Upper lobe of right lung (tissue), 1 donor: ENCODE results near the gene PADI3. TPM values are rescaled to one million over a fixed set of nuclear protein-coding genes. Genes with fewer than 3 reads are reported as not detected.

Experiments used
- ATAC-seq: fragments of 200-7000 bp; cut with Tn5 transposase; one replicate; pipeline ENCODE4 v1.9.1; 2020; ENCODE audit warnings: mild to moderate bottlenecking, moderate library complexity
- DNase-seq: peaks from one replicate; pipeline ENCODE4 v3.0.0-alpha.2; 2020
- H3K27ac ChIP-seq: fragments of 200-600 bp; one replicate; pipeline ENCODE4 v1.8.0; 2022
- H3K27me3 ChIP-seq: fragments of 200-600 bp; one replicate; pipeline ENCODE4 v1.8.0; 2022; ENCODE audit warnings: mild to moderate bottlenecking
- H3K36me3 ChIP-seq: fragments of 200-600 bp; one replicate; pipeline ENCODE4 v1.8.0; 2022
- H3K4me1 ChIP-seq: fragments of 200-600 bp; one replicate; pipeline ENCODE4 v1.8.0; 2022
- H3K4me3 ChIP-seq: fragments of 200-600 bp; one replicate; pipeline ENCODE4 v1.8.0; 2022; ENCODE audit warnings: mild to moderate bottlenecking
- H3K9me3 ChIP-seq: fragments of 200-600 bp; one replicate; pipeline ENCODE4 v1.8.0; 2022
- CTCF ChIP-seq: fragments of 200-600 bp; IDR thresholded peaks from one replicate; pipeline ENCODE4 v1.8.0; 2022; ENCODE audit warnings: antibody characterized with exemption
- intact Hi-C: fragments of 100-400 bp; cut with DNase I; formaldehyde crosslinking; loops from one replicate; pipeline ENCODE4 v1.11.0; 2022
- total RNA-seq: library from RNA; stranded (reverse); fragmentation: NEBNext Ultra II Directional; extraction: Animal tissue kit (Norgen Biotek cat#: 25700); gene quantifications from one replicate; pipeline ENCODE4 v1.2.1, GENCODE V29; 2021
- donor health status: DM: no; HTN: yes; CAD: no; lungs with severe emphysema.

Gene PADI3
- total RNA-seq, 1 donor from 2014 or later, result not detected

GRCh38 chr1:17301767-17302166 lies 52.9 kb downstream of the PADI3 start:
- Histone ChIP-seq H3K27ac (no peak overlapping the region), H3K9me3 (no peaks in the 10 kb centered on the region), H3K4me1 (no peaks in the 10 kb centered on the region), H3K36me3 (no peaks in the 10 kb centered on the region), H3K27me3 (no peaks in the 10 kb centered on the region), H3K4me3 (no peak overlapping the region)
- intact Hi-C loops, result no loop called here
- ATAC-seq, result no peak
- no peak for TF ChIP-seq CTCF
- peak; percentile 10 for DNase-seq

DNA sequence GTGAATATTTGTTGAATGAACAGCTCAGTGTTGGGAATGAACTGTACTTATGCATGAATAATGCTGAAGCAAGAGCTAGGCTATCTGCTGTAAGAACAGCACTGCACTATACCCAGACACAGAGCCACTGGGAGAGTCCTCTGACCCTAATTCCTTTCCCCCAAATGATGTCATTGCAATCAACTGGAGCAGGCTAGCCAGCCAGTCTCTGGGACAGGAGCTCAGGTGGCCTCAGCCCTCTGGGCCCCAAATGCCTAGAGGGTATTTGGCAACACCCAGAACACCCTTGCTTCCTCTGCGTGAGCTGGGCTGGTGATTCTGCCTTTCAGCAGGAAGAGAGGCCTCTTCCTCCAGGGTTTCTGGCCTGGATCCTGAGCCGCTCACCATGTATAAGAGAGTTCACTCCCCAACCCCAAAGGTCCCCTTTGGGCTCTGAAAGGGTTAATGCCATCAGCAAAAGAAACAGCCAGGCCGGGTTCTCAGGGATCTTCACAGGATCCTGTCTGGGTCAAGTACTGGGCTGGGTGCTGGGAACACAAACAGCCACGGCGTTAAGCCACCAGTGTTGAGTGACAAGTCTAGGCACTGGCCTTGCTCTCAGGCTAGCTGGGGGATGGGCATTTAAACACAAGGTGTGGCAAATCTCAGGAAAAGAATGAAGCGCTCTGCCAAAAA lies 55.4 kb downstream of the PADI3 start:
- no peak overlapping the region for H3K4me3 ChIP-seq
- TF ChIP-seq CTCF, result no peak
- H3K27me3 ChIP-seq, result peaks cover 11% of the 10 kb centered on the region
- no peak overlapping the region for H3K27ac ChIP-seq
- intact Hi-C loops, result no loop called here
- H3K36me3 ChIP-seq, result no peaks in the 10 kb centered on the region
- H3K9me3 ChIP-seq, result no peaks in the 10 kb centered on the region
- no peaks in the 10 kb centered on the region for H3K4me1 ChIP-seq
- DNase-seq (peak; percentile 23), ATAC-seq (peak; percentile 56)

DNA sequence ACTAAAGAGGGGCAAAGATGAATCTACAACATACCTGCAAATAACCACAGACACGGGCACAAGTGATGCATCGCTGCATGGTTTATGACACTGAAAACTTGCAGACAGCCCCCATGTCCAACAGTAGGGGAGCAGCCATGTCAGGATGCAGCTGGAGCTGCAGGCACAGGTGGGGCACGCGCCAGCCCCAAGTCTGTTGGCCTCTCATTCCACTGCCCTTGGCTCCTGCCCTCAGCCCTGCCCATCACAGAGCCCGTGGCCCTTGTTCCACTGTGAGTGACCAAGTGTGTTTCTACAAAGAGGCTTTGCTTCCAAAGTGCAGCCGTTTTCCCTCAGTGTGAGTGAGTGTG lies 55.9 kb downstream of the PADI3 start:
- H3K27me3 ChIP-seq, result peaks cover 14% of the 10 kb centered on the region
- no peak overlapping the region for H3K4me3 ChIP-seq
- H3K36me3 ChIP-seq, result no peaks in the 10 kb centered on the region
- ATAC-seq, result no peak
- intact Hi-C loops, result no loop called here
- no peak for DNase-seq
- H3K4me1 ChIP-seq, result no peaks in the 10 kb centered on the region
- no peak overlapping the region for H3K27ac ChIP-seq
- H3K9me3 ChIP-seq, result no peaks in the 10 kb centered on the region
- TF ChIP-seq CTCF, result no peak

- H3K36me3 ChIP-seq, result no peaks in the 10 kb centered on the region
- H3K9me3 ChIP-seq, result no peaks in the 10 kb centered on the region
- ATAC-seq (no peak), DNase-seq (no peak)
- intact Hi-C loops, result no loop called here
- no peak for TF ChIP-seq CTCF
- H3K4me1 ChIP-seq, result no peaks in the 10 kb centered on the region
- peaks cover 23% of the 10 kb centered on the region for H3K27me3 ChIP-seq
- no peak overlapping the region for H3K4me3 ChIP-seq
- no peak overlapping the region for H3K27ac ChIP-seq
These were observed 56.7 kb downstream of the PADI3 start for GRCh38 chr1:17305576-17306095.

- no peak for DNase-seq
- Histone ChIP-seq H3K9me3 (no peaks in the 10 kb centered on the region), H3K4me1 (no peaks in the 10 kb centered on the region), H3K4me3 (no peak overlapping the region), H3K27ac (no peak overlapping the region), H3K27me3 (peaks cover 29% of the 10 kb centered on the region), H3K36me3 (no peaks in the 10 kb centered on the region)
- TF ChIP-seq CTCF, result no peak
- no peak for ATAC-seq
- intact Hi-C loops, result no loop called here
These were observed 57.5 kb downstream of the PADI3 start for GRCh38 chr1:17306407-17306806.

DNA sequence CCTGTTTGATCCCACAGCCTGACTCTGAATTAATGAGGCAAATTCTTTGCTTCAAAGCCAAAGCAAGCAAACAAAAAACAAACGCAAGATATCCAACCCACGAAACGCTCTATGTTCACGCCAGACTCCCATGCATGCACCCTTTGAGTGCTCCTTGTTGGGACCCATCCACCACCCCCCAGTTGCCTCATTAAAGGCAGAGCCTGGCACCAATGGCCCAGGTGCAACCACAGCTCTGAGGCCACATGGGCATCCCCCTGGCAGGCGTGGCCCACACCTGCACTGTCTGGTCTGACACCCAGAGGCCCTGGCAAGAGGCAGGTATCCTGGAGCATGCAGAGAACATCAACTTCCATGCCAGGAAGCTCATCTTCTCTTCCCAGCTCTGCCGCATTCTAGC lies 58.0 kb downstream of the PADI3 start:
- no peaks in the 10 kb centered on the region for H3K36me3 ChIP-seq
- no peak overlapping the region for H3K4me3 ChIP-seq
- DNase-seq (no peak), ATAC-seq (no peak)
- intact Hi-C loops, result no loop called here
- no peak overlapping the region for H3K27ac ChIP-seq
- no peaks in the 10 kb centered on the region for H3K4me1 ChIP-seq
- no peaks in the 10 kb centered on the region for H3K9me3 ChIP-seq
- H3K27me3 ChIP-seq, result peaks cover 29% of the 10 kb centered on the region
- TF ChIP-seq CTCF, result no peak
